Breast epithelium (tissue), 3 donors: ENCODE results near the gene WBP1L.

Source experiments
- CTCF ChIP-seq, 3 donors: fragments of 450-650 bp; IDR thresholded peaks; one replicate each; pipeline ENCODE4 v1.5.1; 2016 to 2017; ENCODE audit warnings: antibody characterized with exemption in 3 of 3, mild to moderate bottlenecking in 3 of 3, moderate library complexity in 3 of 3
- POLR2A ChIP-seq: fragments of 450-650 bp; IDR thresholded peaks from one replicate; pipeline ENCODE4 v1.6.1; 2016; ENCODE audit warnings: antibody characterized with exemption, mild to moderate bottlenecking, moderate library complexity

- TF ChIP-seq POLR2A (no peak), CTCF (IDR thresholded peaks at IDR 0.05) (no peak)
Observed at GRCh38 chr10:102757323-102757722, 13.6 kb downstream of the WBP1L start.
